Ovary (tissue), 9 donors: ENCODE results near the gene SASH3. TPM values are rescaled to one million over a fixed set of nuclear protein-coding genes. Genes with fewer than 3 reads are reported as not detected.

Experiments
- DNase-seq, 5 donors: peaks; one replicate each; pipeline ENCODE4 v3.0.0-alpha.2; 2019 to 2020
- H3K27ac ChIP-seq, 2 donors: fragments of 200-600 bp; one replicate each; pipeline versions ENCODE4 v1.5.1 to v1.8.0; 2019 to 2022
- H3K27me3 ChIP-seq: fragments of 200-600 bp; one replicate; pipeline ENCODE4 v1.8.0; 2022
- H3K36me3 ChIP-seq: fragments of 200-600 bp; sonication (generic); one replicate; pipeline ENCODE4 v1.5.1; 2019
- H3K4me1 ChIP-seq: one replicate; pipeline ENCODE4 v1.8.1; 2013; ENCODE audit warnings: mild to moderate bottlenecking, moderate library complexity; ENCODE audit not compliant: insufficient read depth
- H3K4me3 ChIP-seq: fragments of 200-600 bp; sonication (generic); one replicate; pipeline ENCODE4 v1.5.1; 2017
- H3K9me3 ChIP-seq, 2 donors: fragments of 200-600 bp in 1 of 2; sonication (generic) in 1 of 2; one replicate each; pipeline versions ENCODE4 v1.5.1 to v1.8.1; 2013 to 2019; ENCODE audit warnings: mild to moderate bottlenecking in 1 of 2, moderate library complexity in 1 of 2
- CTCF ChIP-seq, 3 donors: fragments of 450-650 bp in 2 of 3; fragments of 200-600 bp in 1 of 3; IDR thresholded peaks; one replicate each; pipeline versions ENCODE4 v1.5.1 to v1.8.0; 2016 to 2022; ENCODE audit warnings: antibody characterized with exemption in 3 of 3, mild to moderate bottlenecking in 1 of 3
- EP300 ChIP-seq: sonication (generic); formaldehyde crosslinking; IDR thresholded peaks from one replicate; pipeline ENCODE4 v1.6.1; 2017; ENCODE audit warnings: antibody characterized with exemption
- POLR2A ChIP-seq: fragments of 450-650 bp; IDR thresholded peaks from one replicate; pipeline ENCODE4 v1.6.1; 2017; ENCODE audit warnings: antibody characterized with exemption, mild to moderate bottlenecking, moderate library complexity
- WGBS, 3 donors: extraction: QIAGEN DNeasy Blood & Tissue Kit in 1 of 3; methylation state at CpG; one replicate each; pipeline versions ENCODE4 v1.1.5 to v1.1.7; 2013 to 2017; 5-methylcytosine and 5-hydroxymethylcytosine counted together
- intact Hi-C, 4 donors: fragments of 100-400 bp; cut with DNase I; formaldehyde crosslinking; loops; one replicate each; pipeline versions ENCODE4 v1.11.0 to v1.15.1; 2022 to 2023
- polyA plus RNA-seq, 2 donors: library from polyadenylated mRNA; stranded (reverse); fragments of 200-250 nt in 1 of 2; fragments of 350-450 nt in 1 of 2; fragmentation: Illumina TruSeq in 1 of 2; extraction: RNeasy Lipid Tissue Mini Kit (QIAGEN cat#74804) in 1 of 2; gene quantifications; one replicate each; pipeline ENCODE4 v1.2.3, GENCODE V29; 2013 to 2014
- total RNA-seq, 7 donors: library from RNA; depleted of rRNA in 2 of 7; stranded (reverse); fragments of >200 nt in 2 of 7; fragmentation: NEBNext Ultra II Directional in 3 of 7; extraction: Animal tissue kit (Norgen Biotek cat#: 25700) in 3 of 7; gene quantifications; one replicate each; pipeline versions ENCODE4 v1.1.0 to v1.2.4, GENCODE V29; 2016 to 2023
- donor health status: DM: no; HTN: no; CAD: no; lungs with moderate emphysema.
- donor health status: DM: no; HTN: no; CAD: no.
- donor health status: Bipolar disorder and iron deficiency.
- donor health status: DM: yes; HTN: yes; CAD: no.
- donor health status: DM: no; HTN: no; CAD: no.
- donor health status: DM: yes; HTN: yes; CAD: no.

Gene SASH3
- total and polyA plus RNA-seq, 9 donors: 1.8 to 8.2 (median 3.3) TPM

GRCh38 chrX:129746557-129747470, 32.9 kb upstream of the SASH3 start:
- DNase-seq: no peak
- Histone ChIP-seq H3K27me3 (no peaks in the 10 kb centered on the region), H3K36me3 (no peaks in the 10 kb centered on the region), H3K9me3 (no peaks in the 10 kb centered on the region), H3K27ac (no peak overlapping the region), H3K4me1 (no peaks in the 10 kb centered on the region), H3K4me3 (no peak overlapping the region)
- no peak for TF ChIP-seq CTCF (IDR thresholded peaks at IDR 0.05)
- no peak for TF ChIP-seq EP300
- no peak for TF ChIP-seq POLR2A
- intact Hi-C loops: no loop called here
- WGBS, 3 donors: 80 to 81% (median 80%) methylated on average over 7 of the region's 7 CpGs

DNA sequence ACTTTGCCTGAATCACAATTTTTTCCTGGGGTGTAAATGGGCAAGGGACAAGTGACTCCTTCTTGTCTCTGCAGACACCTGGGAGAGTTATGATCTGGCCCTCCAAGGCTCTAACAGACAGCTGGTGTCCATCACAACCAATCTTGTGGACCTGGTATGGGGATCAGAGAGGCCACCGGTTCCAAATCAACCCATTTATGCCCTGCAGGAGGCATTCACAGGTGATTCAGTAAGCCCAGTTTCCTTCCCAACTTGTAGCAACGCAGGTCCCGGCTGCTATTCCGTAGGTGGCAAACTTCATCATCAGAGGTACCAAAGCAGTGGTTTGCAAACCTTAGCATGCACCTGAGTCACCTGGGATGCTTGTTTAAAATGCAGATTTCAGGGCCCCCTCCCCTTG, 32.2 kb upstream of the SASH3 start:
- no peaks in the 10 kb centered on the region for H3K27me3 ChIP-seq
- no peaks in the 10 kb centered on the region for H3K4me1 ChIP-seq
- H3K4me3 ChIP-seq: no peak overlapping the region
- intact Hi-C loops: no loop called here
- no peaks in the 10 kb centered on the region for H3K36me3 ChIP-seq
- WGBS, 3 donors: 78 to 89% (median 80%) methylated on average over 4 of the region's 4 CpGs
- no peak overlapping the region for H3K27ac ChIP-seq
- DNase-seq: no peak
- no peaks in the 10 kb centered on the region for H3K9me3 ChIP-seq
- TF ChIP-seq EP300: no peak
- no peak for TF ChIP-seq POLR2A
- TF ChIP-seq CTCF (IDR thresholded peaks at IDR 0.05): no peak

GRCh38 chrX:129748305-129748704, 31.4 kb upstream of the SASH3 start:
- peak in 1 of 5 donors; percentile 63 for DNase-seq
- Histone ChIP-seq H3K4me3 (no peak overlapping the region), H3K9me3 (no peaks in the 10 kb centered on the region), H3K4me1 (no peaks in the 10 kb centered on the region), H3K36me3 (no peaks in the 10 kb centered on the region), H3K27ac (no peak overlapping the region), H3K27me3 (no peaks in the 10 kb centered on the region)
- intact Hi-C loops: no loop called here
- 32 to 37% (median 35%) methylated on average over 4 of the region's 4 CpGs for WGBS, 3 donors
- TF ChIP-seq CTCF (IDR thresholded peaks at IDR 0.05) (no peak), EP300 (no peak), POLR2A (no peak)

GRCh38 chrX:129749069-129749468, 30.7 kb upstream of the SASH3 start:
- Histone ChIP-seq H3K9me3 (no peaks in the 10 kb centered on the region), H3K4me3 (no peak overlapping the region), H3K36me3 (no peaks in the 10 kb centered on the region), H3K4me1 (no peaks in the 10 kb centered on the region), H3K27me3 (no peaks in the 10 kb centered on the region), H3K27ac (no peak overlapping the region)
- TF ChIP-seq POLR2A (no peak), EP300 (no peak), CTCF (IDR thresholded peaks at IDR 0.05) (no peak)
- 58 to 72% (median 60%) methylated on average over 2 of the region's 2 CpGs for WGBS, 3 donors
- no peak for DNase-seq
- intact Hi-C loops: no loop called here
